Peyer's patch (tissue), 4 donors: ENCODE data around the gene SMG6. TPM values are rescaled to one million over a fixed set of nuclear protein-coding genes. Genes with fewer than 3 reads are reported as not detected.

Experiments
- DNase-seq, 3 donors: peaks; one replicate each; pipeline ENCODE4 v3.0.0-alpha.2; 2017 to 2019
- H3K27ac ChIP-seq, 4 donors: fragments of 200-600 bp; sonication (generic); one replicate each; pipeline ENCODE4 v1.5.1; 2016 to 2019
- H3K27me3 ChIP-seq, 2 donors: fragments of 200-600 bp; sonication (generic); one replicate each; pipeline ENCODE4 v1.5.1; 2019
- H3K36me3 ChIP-seq, 3 donors: fragments of 200-600 bp; sonication (generic); one replicate each; pipeline ENCODE4 v1.5.1; 2016 to 2019
- H3K4me1 ChIP-seq, 4 donors: fragments of 200-600 bp; sonication (generic); one replicate each; pipeline ENCODE4 v1.5.1; 2016 to 2019
- H3K4me3 ChIP-seq, 4 donors: fragments of 200-600 bp; sonication (generic); 1 replicate in 3 of 4; 2 replicates in 1 of 4; pipeline ENCODE4 v1.5.1; 2016 to 2019; ENCODE audit warnings: mild to moderate bottlenecking in 1 of 4
- H3K9me3 ChIP-seq, 4 donors: fragments of 200-600 bp; sonication (generic); one replicate each; pipeline ENCODE4 v1.5.1; 2016 to 2019; ENCODE audit warnings: mild to moderate bottlenecking in 1 of 4
- CTCF ChIP-seq, 6 experiments: fragments of 450-650 bp in 4 of 6; fragments of 200-600 bp in 2 of 6; sonication (generic) in 1 of 6; IDR thresholded peaks; one replicate each; pipeline ENCODE4 v1.5.1; 2017 to 2019; ENCODE audit warnings: antibody characterized with exemption in 6 of 6, mild to moderate bottlenecking in 3 of 6, moderate library complexity in 1 of 6
- POLR2A ChIP-seq, 2 donors: fragments of 450-650 bp; IDR thresholded peaks; one replicate each; pipeline ENCODE4 v1.5.1; 2017; ENCODE audit warnings: antibody characterized with exemption in 2 of 2, mild to moderate bottlenecking in 2 of 2, moderate library complexity in 2 of 2
- total RNA-seq, 4 donors: library from RNA; depleted of rRNA; stranded (reverse); fragments of >200 nt; gene quantifications; one replicate each; pipeline ENCODE4 v1.1.0, GENCODE V29; 2016

SMG6 gene
- total RNA-seq, 4 donors from 2014 or later, result 33.3 to 139 (median 67.4) TPM

GRCh38 chr17:2299756-2300155, 3.8 kb downstream of the SMG6 start:
- H3K27me3 ChIP-seq, result no peaks in the 10 kb centered on the region
- no peak overlapping the region for H3K27ac ChIP-seq
- no peak for DNase-seq
- H3K4me3 ChIP-seq, result no peak overlapping the region
- H3K36me3 ChIP-seq, result peaks cover 0 to 52% (median 0%) of the 10 kb centered on the region in 3 donors
- TF ChIP-seq POLR2A (IDR thresholded peaks at IDR 0.05) (no peak), CTCF (IDR thresholded peaks at IDR 0.05) (no peak)
- peaks cover 0 to 26% (median 6%) of the 10 kb centered on the region in 4 donors for H3K4me1 ChIP-seq
- no peaks in the 10 kb centered on the region for H3K9me3 ChIP-seq

- DNase-seq, result no peak
Observed at GRCh38 chr17:2299136-2299535, 4.4 kb downstream of the SMG6 start.

GRCh38 chr17:2297023-2297422, 6.6 kb downstream of the SMG6 start:
- peaks cover 0 to 14% (median 2%) of the 10 kb centered on the region in 4 donors for H3K4me1 ChIP-seq
- no peak for DNase-seq
- H3K27me3 ChIP-seq, result no peaks in the 10 kb centered on the region
- H3K9me3 ChIP-seq, result no peaks in the 10 kb centered on the region
- no peak overlapping the region for H3K27ac ChIP-seq
- no peak overlapping the region for H3K4me3 ChIP-seq
- TF ChIP-seq CTCF (IDR thresholded peaks at IDR 0.05) (no peak), POLR2A (IDR thresholded peaks at IDR 0.05) (no peak)
- peaks cover 0 to 77% (median 0%) of the 10 kb centered on the region in 3 donors for H3K36me3 ChIP-seq

More at GRCh38 chr17:2299136-2299535, 4.4 kb downstream of the SMG6 start:
- H3K36me3 ChIP-seq, result peaks cover 0 to 56% (median 0%) of the 10 kb centered on the region in 3 donors
- TF ChIP-seq POLR2A (IDR thresholded peaks at IDR 0.05) (no peak), CTCF (IDR thresholded peaks at IDR 0.05) (no peak)
- H3K27ac ChIP-seq, result no peak overlapping the region
- no peak overlapping the region for H3K4me3 ChIP-seq
- H3K9me3 ChIP-seq, result no peaks in the 10 kb centered on the region
- peaks cover 0 to 22% (median 6%) of the 10 kb centered on the region in 4 donors for H3K4me1 ChIP-seq
- no peaks in the 10 kb centered on the region for H3K27me3 ChIP-seq

- Histone ChIP-seq H3K4me1 (no peaks in the 10 kb centered on the region), H3K9me3 (no peaks in the 10 kb centered on the region), H3K27ac (no peak overlapping the region), H3K4me3 (no peak overlapping the region), H3K36me3 (peaks cover 0 to 91% (median 0%) of the 10 kb centered on the region in 3 donors), H3K27me3 (no peaks in the 10 kb centered on the region)
- no peak for DNase-seq
- TF ChIP-seq POLR2A (IDR thresholded peaks at IDR 0.05) (no peak), CTCF (IDR thresholded peaks at IDR 0.05) (no peak)
Observed at GRCh38 chr17:2295575-2295974, 8.0 kb downstream of the SMG6 start.

- TF ChIP-seq CTCF (IDR thresholded peaks at IDR 0.05), result no peak
- TF ChIP-seq POLR2A (IDR thresholded peaks at IDR 0.05), result no peak
- peaks cover 0 to 93% (median 0%) of the 10 kb centered on the region in 3 donors for H3K36me3 ChIP-seq
- no peak for DNase-seq
- no peak overlapping the region for H3K4me3 ChIP-seq
- no peaks in the 10 kb centered on the region for H3K27me3 ChIP-seq
- H3K27ac ChIP-seq, result no peak overlapping the region
- H3K4me1 ChIP-seq, result no peaks in the 10 kb centered on the region
- no peaks in the 10 kb centered on the region for H3K9me3 ChIP-seq
Observed at GRCh38 chr17:2292100-2292499, 11.5 kb downstream of the SMG6 start.
